Testis (tissue), 3 donors: ENCODE results near the gene PLAGL1. TPM values are rescaled to one million over a fixed set of nuclear protein-coding genes. Genes with fewer than 3 reads are reported as not detected.

ENCODE experiments used
- DNase-seq: peaks from one replicate; pipeline ENCODE4 v3.0.0-alpha.2; 2019
- H3K27ac ChIP-seq, 2 donors: fragments of 200-600 bp; sonication (generic); one replicate each; pipeline ENCODE4 v1.5.1; 2019
- H3K27me3 ChIP-seq: fragments of 200-600 bp; sonication (generic); one replicate; pipeline ENCODE4 v1.5.1; 2019
- H3K36me3 ChIP-seq: fragments of 200-600 bp; sonication (generic); one replicate; pipeline ENCODE4 v1.5.1; 2017; ENCODE audit warnings: low read depth; ENCODE audit errors: missing control alignments
- H3K4me1 ChIP-seq: fragments of 200-600 bp; sonication (generic); one replicate; pipeline ENCODE4 v1.5.1; 2019
- H3K4me3 ChIP-seq, 2 donors: fragments of 200-600 bp; sonication (generic); one replicate each; pipeline ENCODE4 v1.5.1; 2017 to 2019
- H3K9me3 ChIP-seq: fragments of 200-600 bp; sonication (generic); one replicate; pipeline ENCODE4 v1.5.1; 2017
- POLR2A ChIP-seq: fragments of 450-650 bp; IDR thresholded peaks from one replicate; pipeline ENCODE4 v1.6.1; 2017; ENCODE audit warnings: antibody characterized with exemption, mild to moderate bottlenecking, moderate library complexity
- WGBS, 2 donors: methylation state at CpG; one replicate each; pipeline ENCODE4 v1.1.5; 2018; 5-methylcytosine and 5-hydroxymethylcytosine counted together
- intact Hi-C: fragments of 100-400 bp; cut with DNase I; formaldehyde crosslinking; loops from one replicate; pipeline ENCODE4 v1.15.1; 2023; ENCODE audit warnings: low total_unique reads
- polyA plus RNA-seq: library from polyadenylated mRNA; stranded (reverse); fragments of 350-450 nt; fragmentation: Illumina TruSeq; extraction: RNeasy Lipid Tissue Mini Kit (QIAGEN cat#74804); gene quantifications from one replicate; pipeline ENCODE4 v1.2.3, GENCODE V29; 2014; ENCODE audit warnings: low read depth, low replicate concordance; ENCODE audit not compliant: insufficient read depth
- total RNA-seq, 2 donors: library from RNA; depleted of rRNA; stranded (reverse); fragments of >200 nt; gene quantifications; one replicate each; pipeline ENCODE4 v1.2.3, GENCODE V29; 2016
- TF ChIP-seq, protein P1 (sequence below), 3 experiments: fragments of 450-650 bp in 2 of 3; fragments of 200-600 bp in 1 of 3; sonication (generic) in 1 of 3; IDR thresholded peaks; one replicate each; pipeline ENCODE4 v1.5.1; 2016 to 2019; ENCODE audit warnings: antibody characterized with exemption in 3 of 3, mild to moderate bottlenecking in 2 of 3, moderate library complexity in 1 of 3

Gene PLAGL1
- total and polyA plus RNA-seq, 3 donors from 2014 or later = 16.2 to 31.3 (median 17.4) TPM

DNA sequence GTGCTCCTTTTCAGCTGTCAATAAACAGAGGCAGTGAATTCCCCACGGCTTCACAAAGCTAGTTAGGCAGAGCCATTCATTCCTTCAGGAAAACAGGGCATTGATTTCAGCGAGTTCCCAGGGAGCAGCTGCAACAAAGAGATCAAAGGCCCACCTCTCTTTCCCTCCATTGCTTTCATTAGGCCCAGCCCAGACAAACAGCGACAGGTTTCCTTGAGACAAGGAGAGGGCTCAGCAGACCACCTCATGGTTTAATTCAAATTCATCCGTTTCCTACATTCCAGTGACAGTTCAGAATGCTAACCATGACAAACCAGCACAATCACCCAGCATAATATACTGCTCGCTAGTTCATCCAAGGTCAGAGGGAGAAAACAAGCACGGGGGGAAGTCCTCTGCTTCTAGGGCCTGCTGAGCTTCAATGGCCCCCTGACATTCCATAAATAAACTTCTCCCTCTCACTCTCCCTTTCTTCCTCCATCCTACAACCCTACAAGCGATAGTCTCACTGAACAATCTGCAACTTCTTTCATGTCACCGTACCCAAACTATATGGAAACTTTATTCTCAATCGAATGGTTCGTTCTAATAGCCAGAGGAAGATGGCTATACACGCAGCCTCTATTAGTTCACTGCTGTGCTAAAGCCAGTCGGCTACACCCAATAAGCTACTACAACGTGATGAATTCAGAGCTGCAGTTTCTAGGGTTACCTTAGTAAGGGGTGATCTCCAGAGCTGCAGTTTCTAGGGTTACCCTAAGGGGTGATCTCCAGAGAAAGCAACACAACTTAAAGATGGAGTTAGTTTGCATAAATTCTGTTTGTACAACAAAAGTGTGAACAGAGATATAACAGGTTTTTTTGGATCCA is 34.7 kb downstream of the PLAGL1 start:
- TF ChIP-seq POLR2A = no peak
- TF ChIP-seq, protein P1, sequence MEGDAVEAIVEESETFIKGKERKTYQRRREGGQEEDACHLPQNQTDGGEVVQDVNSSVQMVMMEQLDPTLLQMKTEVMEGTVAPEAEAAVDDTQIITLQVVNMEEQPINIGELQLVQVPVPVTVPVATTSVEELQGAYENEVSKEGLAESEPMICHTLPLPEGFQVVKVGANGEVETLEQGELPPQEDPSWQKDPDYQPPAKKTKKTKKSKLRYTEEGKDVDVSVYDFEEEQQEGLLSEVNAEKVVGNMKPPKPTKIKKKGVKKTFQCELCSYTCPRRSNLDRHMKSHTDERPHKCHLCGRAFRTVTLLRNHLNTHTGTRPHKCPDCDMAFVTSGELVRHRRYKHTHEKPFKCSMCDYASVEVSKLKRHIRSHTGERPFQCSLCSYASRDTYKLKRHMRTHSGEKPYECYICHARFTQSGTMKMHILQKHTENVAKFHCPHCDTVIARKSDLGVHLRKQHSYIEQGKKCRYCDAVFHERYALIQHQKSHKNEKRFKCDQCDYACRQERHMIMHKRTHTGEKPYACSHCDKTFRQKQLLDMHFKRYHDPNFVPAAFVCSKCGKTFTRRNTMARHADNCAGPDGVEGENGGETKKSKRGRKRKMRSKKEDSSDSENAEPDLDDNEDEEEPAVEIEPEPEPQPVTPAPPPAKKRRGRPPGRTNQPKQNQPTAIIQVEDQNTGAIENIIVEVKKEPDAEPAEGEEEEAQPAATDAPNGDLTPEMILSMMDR (IDR thresholded peaks at IDR 0.05) = no peak
- 62 to 71% methylated on average over 13 of the region's 13 CpGs for WGBS, 2 donors
- intact Hi-C loops = no loop called here
- Histone ChIP-seq H3K9me3 (no peaks in the 10 kb centered on the region), H3K4me3 (no peak overlapping the region), H3K27ac (no peak overlapping the region), H3K4me1 (no peaks in the 10 kb centered on the region), H3K36me3 (no peaks in the 10 kb centered on the region), H3K27me3 (no peaks in the 10 kb centered on the region)
- DNase-seq = no peak

DNA sequence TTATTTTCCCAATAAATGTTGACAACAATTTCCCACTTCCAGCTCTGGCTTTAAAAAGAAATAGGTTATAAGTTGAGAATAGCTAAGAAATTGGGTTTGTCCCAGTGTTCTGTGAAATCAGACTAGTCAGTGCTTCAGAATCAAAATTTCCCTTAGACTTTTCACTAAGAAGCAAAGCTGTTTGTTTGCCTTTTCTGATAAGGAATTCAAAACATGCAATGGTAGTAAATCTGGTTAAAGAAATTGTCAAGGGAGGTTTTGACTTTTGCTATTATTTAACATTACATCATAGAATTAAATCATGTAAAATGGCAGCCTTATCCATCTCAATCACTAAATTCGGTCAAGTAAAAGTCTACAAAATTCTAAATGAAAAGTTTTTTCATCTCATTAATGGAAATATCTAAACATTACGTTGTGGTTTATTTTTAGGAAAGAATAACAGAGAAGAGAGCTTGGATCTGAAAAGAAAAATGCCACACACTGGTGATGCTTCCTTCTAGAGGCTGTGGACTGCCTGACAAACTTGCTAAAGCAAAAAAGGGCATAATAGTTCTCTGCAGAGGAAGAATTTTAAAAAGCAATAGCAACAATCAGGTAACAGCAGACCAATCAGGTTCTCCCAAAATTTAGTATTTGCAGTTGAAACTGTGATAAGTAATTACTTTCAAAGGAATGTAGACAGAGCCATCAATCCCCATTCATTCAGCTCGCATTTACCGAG is 36.4 kb downstream of the PLAGL1 start:
- Histone ChIP-seq H3K36me3 (no peaks in the 10 kb centered on the region), H3K4me3 (no peak overlapping the region), H3K27ac (no peak overlapping the region), H3K4me1 (no peaks in the 10 kb centered on the region), H3K9me3 (no peaks in the 10 kb centered on the region), H3K27me3 (no peaks in the 10 kb centered on the region)
- 54 to 57% methylated on average over 4 of the region's 4 CpGs for WGBS, 2 donors
- intact Hi-C loops = no loop called here
- no peak for DNase-seq
- no peak for TF ChIP-seq POLR2A
- TF ChIP-seq, protein P1 (IDR thresholded peaks at IDR 0.05) = no peak

DNA sequence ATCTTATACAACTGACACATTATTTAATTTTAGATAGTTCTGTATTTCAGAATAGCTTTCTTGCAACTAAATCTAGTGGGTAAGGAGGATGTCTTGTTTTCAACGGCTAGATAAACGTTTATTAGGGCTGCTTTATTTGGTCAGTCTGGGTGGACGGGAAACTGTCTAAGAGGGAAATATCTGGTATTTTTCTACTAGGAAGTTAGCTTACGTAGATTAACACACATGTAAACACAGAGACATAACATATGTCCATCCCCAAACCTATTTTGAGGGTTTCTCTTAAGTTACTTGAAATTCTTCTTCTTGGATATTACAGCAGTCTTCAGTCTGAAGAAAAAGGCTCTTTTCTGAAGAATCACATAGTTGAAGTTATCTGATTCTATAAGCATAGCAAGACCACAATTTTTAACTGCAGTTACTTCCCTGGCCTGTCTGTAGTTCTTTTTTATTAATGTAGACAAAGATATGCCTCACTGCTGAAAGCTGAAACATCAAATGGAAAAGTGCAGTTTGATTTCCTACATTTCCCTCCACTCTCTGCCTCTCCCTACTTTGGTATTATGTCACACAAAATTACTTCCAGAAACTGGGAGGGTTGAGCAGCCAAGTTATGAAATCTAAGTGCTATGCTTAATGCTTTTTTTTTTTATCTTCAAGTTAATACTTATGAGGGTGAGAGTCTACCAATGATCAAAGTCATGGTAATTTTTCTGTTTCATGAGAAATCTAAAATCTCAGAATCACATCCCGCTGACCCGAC is 37.4 kb downstream of the PLAGL1 start:
- intact Hi-C loops = no loop called here
- Histone ChIP-seq H3K36me3 (no peaks in the 10 kb centered on the region), H3K9me3 (no peaks in the 10 kb centered on the region), H3K27ac (no peak overlapping the region), H3K27me3 (no peaks in the 10 kb centered on the region), H3K4me1 (no peaks in the 10 kb centered on the region), H3K4me3 (no peak overlapping the region)
- TF ChIP-seq POLR2A = no peak
- TF ChIP-seq, protein P1 (IDR thresholded peaks at IDR 0.05) = no peak
- no peak for DNase-seq
- WGBS, 2 donors = 55 to 67% methylated on average over 6 of the region's 6 CpGs

DNA sequence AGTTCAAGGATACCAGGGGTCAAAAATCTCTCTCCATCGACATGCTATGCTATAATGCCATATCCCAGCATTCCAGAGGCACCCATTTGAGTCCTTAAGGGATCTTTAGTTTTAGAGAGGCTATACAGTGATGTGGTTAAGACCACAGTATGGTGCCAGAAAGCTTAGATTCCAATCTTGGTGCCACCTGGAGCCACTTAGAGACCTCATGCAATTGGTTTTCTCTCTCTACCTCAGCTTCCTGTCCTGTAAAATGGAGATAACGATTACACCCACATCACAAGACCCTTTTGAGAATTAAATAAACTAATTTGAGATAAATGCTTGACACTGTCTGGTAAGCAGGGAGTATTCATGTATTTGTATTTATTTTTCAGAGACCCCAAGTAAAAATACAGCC is 39.0 kb downstream of the PLAGL1 start:
- TF ChIP-seq, protein P1 (IDR thresholded peaks at IDR 0.05) = no peak
- TF ChIP-seq POLR2A = no peak
- DNase-seq = no peak
- no peak overlapping the region for H3K4me3 ChIP-seq
- no peaks in the 10 kb centered on the region for H3K27me3 ChIP-seq
- intact Hi-C loops = no loop called here
- no peaks in the 10 kb centered on the region for H3K36me3 ChIP-seq
- WGBS, 2 donors = 48 to 71% methylated on average over 2 of the region's 2 CpGs
- no peaks in the 10 kb centered on the region for H3K9me3 ChIP-seq
- no peaks in the 10 kb centered on the region for H3K4me1 ChIP-seq
- H3K27ac ChIP-seq = no peak overlapping the region
